HPDE6-E6E7 (cell line): ENCODE data around the gene SRGAP2C.
"Not testable (repeated sequence)": the region's sequence is repeated elsewhere in the genome, so short reads cannot be mapped to it uniquely, and the experiment has no call there.

Experiments
- DNase-seq: peaks from one replicate; pipeline ENCODE4 v3.0.0; 2011; ENCODE audit warnings: missing footprints; ENCODE audit errors: extremely low spot score

Gene SRGAP2C

DNA sequence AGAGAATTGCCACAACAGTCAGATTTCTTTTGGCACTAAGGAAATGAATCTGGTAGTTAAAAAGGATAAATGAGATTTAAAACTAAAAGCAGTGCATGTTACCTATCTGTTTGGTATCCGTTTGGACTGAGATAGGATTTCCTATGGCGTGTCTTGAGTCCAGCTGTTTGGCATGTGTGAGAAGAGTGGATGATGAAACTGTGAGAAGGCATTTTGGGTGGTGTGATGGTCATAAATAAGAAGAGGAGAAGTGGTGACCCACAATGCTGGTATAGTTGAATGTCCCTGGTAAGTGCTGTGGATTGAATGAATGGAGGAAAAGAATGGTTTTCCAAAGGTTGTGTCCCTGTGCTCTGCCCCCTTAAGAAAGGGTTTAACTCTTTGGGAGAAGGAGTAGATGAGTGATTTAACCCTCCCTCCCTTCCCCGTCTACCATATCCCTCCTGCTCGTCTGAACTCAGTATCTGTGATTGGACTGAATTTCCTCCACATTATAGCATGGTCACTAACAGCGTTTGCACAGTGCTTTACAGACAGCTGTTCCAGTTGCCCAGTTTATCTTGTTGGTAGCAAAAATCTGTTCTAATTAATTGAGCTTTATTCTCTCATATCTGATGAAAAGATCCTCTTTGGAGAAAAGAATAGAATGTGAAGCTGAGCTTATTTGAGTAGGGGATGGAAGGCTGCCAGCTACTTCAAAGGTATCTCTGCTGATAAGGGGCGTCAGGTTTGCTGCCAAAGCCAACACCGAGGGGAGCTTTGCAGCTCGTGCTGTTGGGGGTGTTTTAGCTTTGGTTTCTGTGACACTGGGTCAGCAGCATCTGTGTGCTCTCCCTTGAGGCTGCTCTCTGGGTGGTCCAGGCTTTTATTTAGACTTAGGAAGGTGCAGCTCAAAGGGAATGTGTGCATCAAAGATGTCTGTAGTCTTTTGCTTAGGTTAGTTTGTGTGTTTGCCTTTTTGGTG, 148.1 kb downstream of the SRGAP2C start:
- DNase-seq: not testable (repeated sequence)

DNA sequence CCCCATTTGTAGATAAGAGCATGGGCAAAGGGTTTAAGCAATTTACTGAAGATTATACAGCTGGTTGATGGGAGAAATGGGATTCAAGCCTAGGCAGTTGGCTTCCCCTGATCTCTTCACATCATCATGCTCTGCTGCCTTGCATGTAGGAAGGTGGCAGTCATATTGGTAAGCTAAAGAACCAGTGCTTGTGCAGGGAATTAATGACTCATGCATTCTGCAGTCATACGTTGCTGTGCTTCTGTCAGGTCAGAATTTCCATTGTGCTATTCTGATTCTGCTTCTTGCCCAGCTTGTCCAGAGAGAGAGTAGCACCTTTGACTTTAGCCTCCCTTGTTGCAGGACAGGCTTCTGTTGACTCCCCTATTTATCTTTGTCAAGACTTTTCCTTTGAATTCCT, 153.2 kb downstream of the SRGAP2C start:
- not testable (repeated sequence) for DNase-seq

DNA sequence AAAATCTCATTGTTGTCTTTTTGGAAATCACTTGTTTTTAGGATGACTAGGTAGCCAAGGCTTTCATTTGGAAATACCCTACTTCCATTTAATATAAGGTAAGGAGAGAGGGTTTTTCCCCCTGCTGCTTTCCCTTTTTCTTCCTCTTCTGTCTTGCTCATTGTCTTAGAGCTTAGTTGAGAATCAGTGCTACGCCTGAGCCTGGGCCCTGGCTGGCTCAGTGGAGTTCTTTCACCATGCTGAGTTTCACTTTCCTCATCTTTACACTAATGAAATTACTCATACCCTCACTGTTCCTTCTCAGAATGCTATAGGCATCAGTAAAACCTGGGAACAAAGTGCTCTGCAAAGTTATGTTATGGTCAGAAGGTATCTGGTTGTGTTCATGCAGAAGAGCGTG, 154.8 kb downstream of the SRGAP2C start:
- not testable (repeated sequence) for DNase-seq

DNA sequence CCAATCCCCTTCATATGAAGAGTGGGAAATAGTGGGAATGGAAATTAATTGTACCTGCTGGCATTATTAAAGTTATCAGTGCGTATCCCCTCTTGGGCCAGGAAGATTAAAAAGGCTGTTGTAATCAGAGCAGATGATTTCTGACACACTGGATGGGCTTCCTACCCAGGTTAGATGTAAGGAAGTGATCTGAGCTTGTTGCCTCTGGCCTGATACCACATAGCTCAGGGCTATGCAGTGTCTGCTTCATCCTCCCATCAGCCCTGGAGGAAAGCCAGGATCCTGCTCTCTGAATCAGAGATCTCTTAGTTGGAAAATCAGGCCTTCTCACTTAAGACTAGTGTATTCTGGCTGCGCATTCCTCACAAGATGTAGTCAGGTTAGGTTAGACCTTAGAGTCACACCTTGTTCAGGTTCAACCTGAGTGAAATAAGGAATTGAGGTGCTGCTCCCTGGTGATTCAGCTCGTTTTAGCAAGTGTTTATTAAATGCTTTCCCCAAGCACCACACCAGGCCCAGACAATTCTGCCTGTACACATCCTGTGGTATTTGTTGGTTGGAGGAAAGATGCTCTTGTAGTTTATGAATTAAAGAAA, 158.6 kb downstream of the SRGAP2C start:
- not testable (repeated sequence) for DNase-seq

DNA sequence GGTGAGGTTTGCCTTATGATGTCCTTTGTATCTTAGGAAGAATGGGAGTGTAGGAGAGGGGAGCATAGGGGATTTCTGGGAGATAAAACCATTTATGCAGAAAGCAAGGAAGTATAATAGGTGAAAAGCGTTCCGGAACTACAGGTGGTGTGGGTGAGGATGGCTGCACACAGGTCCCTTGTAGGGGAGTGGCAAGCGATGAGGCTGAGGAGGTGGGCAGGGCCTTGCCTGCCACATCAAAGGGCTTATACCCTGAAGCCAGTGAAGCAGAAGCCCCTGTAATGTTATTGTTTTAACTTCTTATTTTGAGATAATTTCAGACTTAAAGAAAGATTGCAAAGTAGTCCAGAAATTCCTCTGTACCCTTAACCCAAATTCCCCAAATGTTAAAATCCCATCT, 159.6 kb downstream of the SRGAP2C start:
- DNase-seq: not testable (repeated sequence)

DNA sequence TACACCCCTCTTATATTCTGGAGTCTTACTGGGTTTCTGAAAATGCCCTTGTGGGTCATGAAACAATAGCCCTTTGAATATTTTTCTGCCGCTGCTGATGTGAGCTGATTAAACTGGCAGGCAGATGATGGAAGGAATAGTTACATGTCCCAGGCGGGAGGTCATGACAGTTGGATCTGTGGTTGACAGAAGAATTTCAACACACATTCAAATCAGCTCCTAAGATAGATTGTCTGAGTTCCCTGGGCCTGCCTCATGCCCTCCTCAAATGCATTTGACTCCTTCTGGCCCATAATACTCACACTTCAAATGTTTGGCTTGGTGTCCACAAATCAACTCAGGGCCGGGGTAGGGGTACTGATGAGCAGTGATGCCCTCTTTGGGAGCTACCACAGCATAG, 161.9 kb downstream of the SRGAP2C start:
- not testable (repeated sequence) for DNase-seq

DNA sequence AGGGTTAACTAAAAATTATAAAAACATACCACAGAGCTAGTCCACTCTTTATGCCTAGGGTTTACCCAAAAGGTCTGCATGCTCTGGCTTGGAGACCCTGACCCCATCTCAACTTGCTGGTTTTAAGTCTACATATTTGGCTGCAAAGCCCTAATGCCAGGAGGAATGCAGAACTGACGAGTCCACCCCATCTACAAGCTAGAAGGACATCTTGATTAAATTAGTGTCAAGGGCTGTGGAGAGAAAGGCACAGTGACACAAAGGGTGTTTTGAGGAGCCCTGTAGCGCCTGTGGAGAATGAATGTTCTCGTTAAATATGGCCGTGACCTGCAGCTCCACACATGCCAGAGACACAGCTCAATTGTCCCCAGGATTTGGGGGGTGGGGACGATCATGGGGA, 162.7 kb downstream of the SRGAP2C start:
- not testable (repeated sequence) for DNase-seq

DNA sequence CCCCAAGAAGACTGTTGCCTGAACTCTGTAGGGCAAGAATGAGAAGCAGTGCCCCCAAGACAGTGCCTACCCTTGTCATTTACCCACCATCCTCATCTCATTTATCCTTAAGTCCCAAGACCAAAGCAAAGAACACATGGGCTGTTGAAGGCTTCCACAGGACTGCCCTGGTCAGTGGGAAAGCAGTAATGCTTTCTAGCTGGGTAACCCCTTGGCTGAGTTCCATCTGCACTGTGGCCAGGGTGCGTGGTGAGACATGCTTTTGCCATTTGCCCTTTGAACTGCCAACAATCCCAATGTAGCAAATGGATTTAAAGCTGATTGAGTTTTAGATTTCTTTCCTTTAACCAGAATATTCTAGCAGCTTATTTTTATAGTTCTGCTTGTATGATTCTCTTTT, 163.3 kb downstream of the SRGAP2C start:
- not testable (repeated sequence) for DNase-seq

DNA sequence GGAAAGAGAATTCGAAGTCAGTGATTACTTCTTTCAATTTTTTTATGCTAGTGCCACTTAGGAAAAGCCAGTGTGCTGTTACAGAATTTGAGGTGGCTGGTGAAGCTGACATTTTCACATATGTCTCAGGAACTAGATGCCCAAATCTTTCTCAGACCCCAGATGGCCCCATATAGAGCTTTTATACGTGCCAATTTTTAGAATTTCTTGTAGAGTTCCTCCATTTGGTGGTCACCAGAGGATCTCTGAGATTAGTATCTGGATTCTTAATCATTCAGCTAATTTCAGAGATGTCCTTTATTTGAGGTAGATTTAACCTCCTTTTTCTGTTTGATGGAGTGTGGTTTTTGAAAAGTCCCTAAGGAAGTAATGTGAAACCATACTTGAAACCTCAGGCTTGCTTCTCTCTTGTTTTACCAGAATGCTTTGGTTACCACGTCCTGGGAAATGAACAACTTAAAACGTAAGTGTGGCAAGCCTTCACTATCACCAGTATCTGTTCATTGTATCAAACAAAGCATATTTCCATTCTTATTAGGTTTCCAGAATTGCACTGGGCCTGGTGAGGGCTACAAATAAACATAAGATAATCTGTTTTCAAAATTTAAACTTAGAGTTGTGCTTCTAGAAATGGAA, 164.7 kb downstream of the SRGAP2C start:
- not testable (repeated sequence) for DNase-seq

DNA sequence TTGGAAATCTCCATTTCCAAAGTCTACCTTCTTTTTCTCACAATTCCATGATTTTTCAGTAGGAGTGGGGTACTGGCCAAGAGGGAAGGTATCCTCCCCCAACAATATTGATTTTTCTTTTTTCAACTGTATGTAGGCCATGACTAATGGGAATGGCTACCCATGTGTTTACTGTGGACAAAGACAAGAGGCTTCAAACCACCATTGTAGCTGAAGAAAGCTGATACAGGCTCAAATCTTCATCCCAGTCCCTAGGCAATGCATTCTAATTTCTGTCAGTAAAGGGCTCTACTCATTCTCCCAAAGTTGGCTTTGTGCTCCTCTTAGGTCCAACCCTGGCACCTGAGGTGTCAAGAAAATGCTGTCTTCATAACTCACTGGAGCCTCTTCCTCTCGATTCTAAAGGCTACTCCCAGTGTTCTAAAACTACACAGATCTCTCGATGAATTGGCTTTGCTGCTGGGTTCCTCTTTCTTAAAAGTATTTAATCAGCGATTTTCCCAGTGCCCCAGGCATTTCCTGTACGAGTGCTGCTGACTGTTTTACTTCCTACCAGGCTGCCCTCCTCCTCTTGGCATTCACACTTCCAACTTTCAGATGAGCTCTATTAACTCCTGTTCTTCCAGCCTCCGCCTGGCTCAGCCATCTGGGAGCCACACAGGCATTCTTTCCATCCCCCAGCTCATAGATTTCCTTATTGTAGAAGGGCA, 171.1 kb downstream of the SRGAP2C start:
- not testable (repeated sequence) for DNase-seq

DNA sequence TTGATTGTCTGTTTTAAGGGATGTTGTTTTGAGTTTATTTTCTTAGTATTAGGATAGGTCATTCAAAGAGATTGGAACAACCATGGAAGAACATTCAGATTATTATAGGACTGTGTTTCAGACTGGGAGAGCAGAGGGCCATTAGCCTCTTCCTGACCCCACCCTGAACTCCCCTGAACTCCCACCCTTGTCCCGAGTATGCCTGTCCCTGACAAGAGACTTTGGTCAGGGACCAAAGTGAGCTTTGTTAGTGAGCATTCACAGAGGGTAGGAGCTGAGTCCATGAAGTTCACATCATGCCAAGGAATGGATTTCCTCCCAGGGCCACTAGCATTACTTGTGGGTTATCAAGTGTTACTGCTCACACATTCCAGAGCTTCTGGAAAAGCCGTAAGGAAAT, 172.0 kb downstream of the SRGAP2C start:
- DNase-seq: not testable (repeated sequence)

DNA sequence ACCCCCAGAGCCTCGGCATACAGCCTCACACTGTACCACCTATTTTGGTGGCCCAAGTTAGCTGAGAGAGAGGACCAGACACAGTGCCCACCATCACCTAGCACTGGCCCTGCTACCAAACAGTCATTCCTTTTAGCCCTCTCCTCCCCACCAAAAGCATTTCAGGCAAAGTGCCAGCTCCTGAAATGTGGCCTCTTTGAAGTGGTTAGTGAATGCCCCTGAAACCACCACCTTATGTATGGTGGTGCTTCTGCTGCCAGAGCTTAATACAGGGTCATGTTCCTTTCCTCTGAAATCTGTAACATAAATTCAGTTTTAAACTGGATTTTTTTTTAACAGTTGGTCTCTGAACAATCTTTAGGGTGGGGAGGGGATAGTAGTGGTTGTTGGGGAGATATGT, 175.8 kb downstream of the SRGAP2C start:
- DNase-seq: not testable (repeated sequence)

DNA sequence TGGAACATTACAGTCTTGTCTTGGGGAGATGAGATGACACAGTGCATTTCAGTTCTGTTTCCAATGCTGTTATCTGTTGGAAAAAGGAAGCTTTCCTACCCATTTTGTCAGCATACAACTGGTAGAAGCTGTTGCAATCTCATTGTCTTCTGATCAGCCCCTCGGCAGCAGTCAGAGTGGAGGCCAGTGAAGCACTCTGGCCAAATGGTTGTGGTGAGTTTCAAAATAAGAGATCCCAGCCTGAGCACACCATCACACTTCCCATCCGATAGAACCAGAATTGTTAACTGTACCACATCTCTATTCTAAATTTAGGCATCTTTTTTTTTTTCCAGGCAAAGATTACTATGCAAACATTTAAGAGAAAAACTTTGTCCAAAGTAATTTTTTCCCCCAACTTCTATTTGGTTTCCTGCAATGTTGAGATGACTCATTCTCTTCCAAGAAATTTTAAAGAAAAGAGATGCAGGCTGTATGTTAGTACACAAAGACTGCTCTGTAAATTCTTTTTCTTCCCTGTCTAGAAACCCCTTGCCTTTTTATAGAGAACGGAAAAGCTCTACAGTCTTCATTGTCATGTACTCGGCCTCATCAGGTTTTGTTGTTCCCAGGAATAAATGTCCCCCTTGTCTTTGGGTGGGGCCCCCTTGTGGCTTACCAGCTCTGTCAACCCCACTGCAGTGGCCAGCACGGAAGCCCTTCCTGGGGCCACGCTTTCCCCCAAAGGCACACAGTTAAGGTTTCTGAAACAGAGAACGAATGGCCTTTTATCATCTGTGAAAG, 176.9 kb downstream of the SRGAP2C start:
- not testable (repeated sequence) for DNase-seq

DNA sequence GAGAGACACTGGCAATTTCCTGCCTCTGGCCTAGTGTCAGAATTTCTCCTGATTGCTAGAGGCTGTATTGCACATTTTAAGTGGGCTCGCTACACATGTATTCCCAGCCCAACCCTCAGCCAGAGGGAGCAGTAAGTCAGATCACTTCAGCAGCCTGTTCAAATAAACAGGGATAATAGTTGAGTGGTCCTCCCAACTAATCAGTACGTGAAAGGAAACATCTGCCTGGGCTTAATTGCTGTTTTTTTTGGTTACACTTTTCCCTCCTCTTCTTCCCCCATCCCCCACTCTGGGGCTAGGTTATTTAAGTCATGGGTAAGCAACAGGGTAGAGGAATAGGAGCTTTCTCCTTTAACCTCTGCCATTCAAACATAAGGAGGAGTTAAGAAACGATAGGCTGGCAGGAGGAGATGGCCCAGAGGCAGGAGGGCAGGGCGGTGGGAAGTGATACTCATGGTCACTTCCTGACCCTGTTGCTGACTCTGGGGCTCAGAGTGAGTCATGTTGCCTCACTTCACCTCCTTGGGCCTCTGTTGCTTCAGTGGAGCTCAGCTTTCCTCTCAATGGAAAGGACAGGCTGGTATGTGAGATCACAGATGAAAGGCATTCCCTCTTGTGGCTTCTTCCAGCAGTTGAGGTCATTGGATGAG, 177.6 kb downstream of the SRGAP2C start:
- DNase-seq: not testable (repeated sequence)

DNA sequence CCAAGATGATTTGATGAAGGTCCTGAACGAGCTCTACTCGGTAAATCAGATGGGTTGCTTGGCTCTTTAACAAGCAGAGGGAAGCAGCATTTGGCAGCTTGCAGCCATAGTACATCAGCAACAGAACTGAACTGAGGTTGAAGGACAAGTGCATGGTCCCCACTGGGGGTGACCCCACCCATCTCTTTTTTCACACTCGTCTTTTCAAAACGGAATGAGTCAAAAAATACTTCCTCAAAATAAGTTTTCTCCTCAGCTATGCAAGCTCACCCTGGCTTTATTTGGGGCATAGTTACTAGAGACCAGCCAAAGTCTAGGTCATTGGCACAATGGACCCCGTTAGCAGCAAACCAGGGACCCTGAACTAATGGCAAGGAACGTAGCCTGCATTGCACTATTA, 180.5 kb downstream of the SRGAP2C start:
- not testable (repeated sequence) for DNase-seq

DNA sequence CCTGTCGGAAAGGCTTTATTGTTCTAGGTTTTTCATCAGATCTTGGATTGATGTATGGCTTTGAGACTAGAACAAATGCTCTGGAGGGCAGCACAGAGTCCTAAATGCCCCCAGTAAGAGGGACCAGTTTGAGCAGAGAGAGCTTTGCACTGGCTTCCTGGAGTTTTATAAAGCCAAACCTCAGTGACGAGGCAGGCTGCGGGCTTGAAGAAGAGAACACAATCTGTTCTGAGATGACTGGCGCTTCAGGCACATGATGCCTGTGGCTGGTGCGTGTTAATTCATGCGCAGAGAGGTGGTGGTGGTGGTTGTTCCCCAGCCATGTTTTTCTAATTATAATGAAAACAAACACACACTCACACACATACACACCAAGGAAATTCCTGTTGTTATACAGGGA, 180.9 kb downstream of the SRGAP2C start:
- not testable (repeated sequence) for DNase-seq

DNA sequence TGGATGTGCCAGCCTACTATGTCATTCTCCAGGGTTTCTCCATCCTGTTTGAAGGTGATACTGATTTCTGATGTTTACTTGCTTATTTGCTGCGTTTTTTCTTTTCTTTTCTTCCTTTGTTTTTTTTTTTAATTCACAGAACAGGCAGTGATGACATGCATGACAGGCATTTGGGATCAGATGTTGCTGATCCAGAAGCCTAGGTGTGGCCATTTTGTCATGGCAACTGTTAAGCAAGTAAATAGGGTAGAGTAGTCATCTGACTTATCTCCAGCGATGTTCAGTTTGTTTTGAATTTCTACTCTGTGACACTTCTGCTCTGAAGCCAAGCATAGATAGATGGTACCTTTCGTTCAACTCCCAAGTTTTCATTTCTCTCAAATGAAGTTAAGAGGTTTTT, 181.4 kb downstream of the SRGAP2C start:
- DNase-seq: not testable (repeated sequence)

DNA sequence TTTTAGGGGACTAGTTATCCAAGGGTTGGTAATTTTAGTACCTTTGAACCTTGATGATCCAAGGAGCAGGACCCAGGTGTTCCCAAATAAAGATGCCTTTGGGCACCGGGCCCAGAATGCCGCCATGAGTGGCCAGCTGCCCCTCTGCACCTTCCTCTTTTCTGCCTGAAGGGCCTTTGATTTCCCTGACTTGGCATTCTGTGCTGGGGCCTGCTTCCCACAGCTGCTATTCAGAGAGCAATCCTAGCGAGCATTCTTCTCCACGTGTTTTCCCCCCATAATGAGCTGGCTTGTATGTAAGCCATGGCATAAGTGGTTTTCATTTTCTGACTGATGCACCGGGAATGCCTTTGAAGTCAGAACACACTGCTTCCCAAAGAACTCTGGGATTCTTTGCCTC, 184.1 kb downstream of the SRGAP2C start:
- not testable (repeated sequence) for DNase-seq

DNA sequence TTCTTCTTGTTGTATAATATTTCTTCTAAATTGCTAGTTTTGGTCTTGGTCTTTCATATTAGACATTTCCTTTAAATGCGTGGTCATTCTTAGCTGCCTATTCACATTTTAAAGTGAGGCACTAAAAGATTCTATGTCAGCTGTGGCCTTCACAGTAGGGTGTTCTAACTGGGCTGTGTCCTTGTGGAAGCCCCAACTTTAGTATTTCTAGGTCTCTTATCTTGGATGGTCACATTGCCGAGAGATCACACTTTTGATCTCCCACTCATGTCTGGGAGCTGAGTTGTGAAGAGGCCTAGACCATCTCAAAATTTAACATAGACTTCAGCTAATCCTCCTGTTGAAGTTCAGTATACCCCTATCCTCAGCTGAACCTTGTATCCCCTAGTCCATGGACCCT, 185.2 kb downstream of the SRGAP2C start:
- not testable (repeated sequence) for DNase-seq

DNA sequence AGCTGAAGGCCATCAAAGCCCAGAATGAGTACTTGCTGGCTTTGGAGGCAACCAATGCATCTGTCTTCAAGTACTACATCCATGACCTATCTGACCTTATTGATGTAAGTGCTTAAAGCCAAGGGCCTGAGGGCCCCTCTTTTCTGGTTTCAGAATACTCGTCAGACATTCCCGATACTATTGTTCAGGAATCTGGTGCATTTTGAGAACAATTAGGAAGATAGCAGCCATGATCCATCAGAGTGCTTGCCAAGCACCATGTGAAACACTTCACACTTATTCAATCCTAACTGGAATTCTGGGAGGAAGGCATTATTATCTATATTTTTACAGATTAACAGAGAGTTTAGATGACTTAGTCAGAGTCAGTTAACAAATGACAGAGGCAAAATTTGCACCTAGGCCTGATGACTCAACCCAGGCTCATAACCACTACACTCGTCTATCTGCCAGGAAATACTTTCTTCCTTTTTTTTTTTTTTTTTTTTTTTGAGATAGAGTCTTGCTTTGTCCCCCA, 190.1 kb downstream of the SRGAP2C start:
- not testable (repeated sequence) for DNase-seq
